Stimulated activated CD4-positive, alpha-beta T cell treated with anti-CD3 and anti-CD28 coated beads, Interleukin-4, amount 100 ng/mL, for 24 hours (primary cell): ENCODE measurements around the gene ADRM1.

Source experiments
- DNase-seq: peaks from one replicate; pipeline ENCODE4 v3.0.0-alpha.2; 2020

ADRM1 gene

DNA sequence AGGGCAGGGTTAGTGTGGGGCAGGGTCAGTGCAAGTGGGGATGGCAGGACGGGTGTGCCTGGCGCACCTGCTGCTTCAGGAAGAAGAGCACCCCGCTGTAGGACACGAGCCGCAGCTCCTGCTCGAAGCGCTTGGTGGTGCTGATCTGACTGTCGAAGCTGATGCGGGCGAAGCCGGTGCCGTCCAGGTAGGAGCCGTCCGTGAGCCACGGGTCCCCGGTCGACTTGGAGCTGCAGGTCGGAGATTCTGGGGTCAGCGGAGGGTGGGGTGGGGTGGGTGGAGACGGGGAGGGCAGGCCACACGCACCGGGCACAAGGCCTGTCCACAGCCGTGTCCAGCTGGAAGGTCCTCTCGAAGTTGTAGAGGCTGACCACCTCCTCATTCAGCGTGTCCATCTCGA is 10.2 kb downstream of the ADRM1 start:
- DNase-seq: no peak

- DNase-seq: no peak
Measured at GRCh38 chr20:62313460-62314338, 10.9 kb downstream of the ADRM1 start.

GRCh38 chr20:62314339-62314638 is 11.5 kb downstream of the ADRM1 start:
- no peak for DNase-seq

DNA sequence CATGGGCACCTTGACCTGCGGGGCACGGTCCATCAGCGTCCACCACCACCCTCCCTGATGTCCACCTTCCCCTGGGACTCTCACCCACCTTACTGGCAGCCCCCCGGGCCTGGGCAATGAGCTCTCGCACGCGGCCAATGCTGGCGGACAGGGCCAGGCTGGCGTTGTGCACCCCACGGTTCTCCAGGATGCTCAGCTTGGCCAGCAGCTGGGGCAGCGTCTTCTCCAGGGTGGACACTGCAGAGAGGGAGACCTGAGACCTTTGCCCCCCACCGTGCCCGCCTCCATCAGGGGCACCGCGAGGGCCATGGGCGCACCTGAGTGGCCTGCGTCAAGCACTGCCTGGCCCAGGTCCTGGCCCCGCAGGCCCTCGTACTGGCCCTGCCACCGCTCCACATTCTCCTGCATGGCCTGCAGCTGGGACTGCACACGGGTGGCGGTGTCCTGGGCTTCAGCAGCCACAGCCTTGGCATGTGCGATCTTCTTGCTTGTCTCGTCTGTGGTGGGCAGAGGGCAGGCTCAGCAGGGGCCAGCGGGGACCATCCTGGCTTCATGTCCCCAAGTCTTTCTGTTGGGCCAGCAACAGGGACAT is 12.0 kb downstream of the ADRM1 start:
- DNase-seq: no peak

DNA sequence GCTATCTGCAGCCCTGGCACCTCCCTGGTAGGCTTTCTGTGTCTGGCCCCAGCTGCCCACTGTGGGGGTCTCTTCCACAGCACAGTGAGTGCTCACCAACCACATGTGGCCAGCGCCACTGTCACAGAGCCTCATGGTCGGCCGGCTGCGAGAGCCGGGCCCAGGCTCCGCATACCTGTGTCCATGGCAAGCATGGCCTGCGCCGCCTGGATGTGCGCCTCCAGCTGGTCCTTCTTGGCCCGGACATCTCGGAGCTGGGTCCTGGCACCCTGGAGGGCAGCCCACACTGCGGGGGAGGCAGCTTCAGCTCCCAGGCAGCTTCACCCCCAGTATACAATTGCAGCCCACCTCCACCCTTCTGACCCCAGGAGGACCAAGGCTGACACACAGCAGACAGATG is 13.0 kb downstream of the ADRM1 start:
- no peak for DNase-seq

DNA sequence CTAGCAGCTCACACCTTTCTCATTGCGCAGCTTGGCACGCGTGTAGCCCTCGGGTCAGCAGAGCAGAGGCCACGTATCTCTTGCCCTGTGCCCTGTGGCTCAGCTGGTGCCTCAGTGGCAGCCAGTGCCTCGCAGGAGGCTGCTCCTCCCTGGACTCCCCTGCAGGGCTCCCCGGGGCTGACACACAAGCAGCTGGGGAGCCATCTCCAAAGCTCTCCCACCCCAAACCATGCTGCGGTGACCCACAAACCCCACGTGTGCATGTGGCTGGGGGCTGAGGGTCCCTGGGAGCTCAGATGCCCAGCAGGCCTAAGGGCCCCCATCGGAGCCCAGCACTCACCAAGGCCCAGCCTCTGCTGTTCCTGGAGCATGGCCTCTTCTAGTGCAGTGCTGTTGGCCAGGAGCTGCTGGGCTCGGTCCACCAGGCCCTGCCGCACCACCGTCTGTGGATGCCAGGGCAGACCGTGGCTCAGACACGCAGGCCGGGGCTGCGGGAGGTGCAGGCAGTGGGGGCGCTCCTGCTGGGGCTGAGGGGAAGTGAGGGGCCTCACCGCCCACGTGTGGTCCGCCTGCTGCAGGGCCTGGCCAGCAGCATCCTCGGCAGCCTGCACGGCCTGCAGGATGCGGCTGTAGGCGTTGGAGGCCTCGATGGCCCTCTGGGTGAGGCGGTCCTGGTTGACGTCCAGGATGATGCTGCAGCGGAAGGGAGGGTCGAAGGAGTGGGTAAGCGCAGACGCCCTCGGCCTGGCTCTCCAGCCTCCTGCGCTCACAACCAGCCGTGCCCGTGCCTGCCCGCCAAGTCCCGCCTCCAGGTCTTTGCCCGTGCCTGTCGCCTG is 13.8 kb downstream of the ADRM1 start:
- DNase-seq: no peak

DNA sequence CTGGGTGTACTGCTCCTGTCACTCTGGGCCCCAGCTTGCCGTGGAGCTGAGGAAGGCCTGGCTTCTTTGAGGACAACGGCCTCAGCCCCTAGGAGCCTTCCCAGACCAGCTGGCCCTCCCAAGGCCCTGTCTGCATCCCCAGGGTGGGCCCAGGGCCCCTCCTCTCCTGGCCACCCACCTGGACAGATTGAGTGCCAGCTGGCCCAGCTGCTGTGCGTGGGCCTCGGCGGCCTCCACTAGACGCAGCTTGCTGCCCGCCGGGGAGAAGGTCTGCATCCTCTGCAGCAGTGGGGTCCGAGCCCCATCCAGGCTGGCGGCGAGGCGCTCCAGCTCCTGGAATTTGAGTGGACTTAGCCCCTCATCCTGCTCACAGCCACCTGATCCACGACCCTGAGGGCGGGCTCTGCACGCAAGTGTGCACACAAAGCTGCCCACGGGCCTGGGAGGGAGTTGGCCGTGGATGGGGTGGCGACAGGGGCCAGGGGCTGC is 14.4 kb downstream of the ADRM1 start:
- DNase-seq: no peak

DNA sequence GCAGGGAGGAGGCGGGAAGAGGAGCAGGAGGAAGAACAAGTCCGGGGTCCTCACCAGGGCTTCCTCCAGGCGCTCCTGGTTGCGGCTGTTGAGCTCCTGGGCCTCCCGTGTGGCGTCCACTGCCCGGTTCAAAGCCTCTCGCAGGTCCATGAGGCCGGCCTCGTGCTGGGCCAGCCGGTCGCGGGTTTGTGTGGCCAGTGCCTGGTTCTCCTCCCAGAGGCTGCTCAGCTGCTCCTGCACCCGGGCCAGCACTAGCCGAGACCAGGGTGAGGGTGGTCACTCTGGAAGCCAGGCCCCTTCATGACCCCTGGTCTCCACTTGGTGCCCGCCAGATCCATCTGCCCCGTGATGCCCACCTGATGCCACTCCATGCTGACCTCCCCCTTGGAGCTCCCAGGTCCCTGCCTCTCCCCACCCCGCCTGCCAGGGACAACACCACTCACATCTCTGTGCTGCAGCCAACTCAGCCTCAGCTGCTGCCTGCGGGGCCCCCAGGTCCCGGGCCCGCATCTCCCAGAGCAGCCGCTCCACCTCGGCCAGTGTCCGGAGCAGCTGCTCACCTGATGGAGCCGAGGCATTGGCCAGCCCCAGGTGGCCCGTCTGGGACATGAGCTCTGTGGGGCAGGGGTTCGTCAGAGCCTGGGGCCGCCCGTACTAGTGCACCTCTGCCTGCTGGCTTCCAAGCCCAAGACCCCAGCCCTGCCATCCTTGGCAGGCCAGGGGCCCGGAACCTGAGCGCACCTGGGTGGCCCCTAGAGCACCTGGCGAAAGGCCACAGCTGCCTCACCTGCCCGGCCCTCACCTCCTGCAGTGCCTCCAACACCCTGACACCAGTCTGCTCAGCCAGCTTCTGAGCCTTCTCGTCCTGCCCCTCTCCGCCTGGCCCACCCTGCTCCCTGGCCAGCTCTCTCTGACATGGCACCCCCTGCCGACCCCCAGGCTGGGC is 15.9 kb downstream of the ADRM1 start:
- DNase-seq: no peak

DNA sequence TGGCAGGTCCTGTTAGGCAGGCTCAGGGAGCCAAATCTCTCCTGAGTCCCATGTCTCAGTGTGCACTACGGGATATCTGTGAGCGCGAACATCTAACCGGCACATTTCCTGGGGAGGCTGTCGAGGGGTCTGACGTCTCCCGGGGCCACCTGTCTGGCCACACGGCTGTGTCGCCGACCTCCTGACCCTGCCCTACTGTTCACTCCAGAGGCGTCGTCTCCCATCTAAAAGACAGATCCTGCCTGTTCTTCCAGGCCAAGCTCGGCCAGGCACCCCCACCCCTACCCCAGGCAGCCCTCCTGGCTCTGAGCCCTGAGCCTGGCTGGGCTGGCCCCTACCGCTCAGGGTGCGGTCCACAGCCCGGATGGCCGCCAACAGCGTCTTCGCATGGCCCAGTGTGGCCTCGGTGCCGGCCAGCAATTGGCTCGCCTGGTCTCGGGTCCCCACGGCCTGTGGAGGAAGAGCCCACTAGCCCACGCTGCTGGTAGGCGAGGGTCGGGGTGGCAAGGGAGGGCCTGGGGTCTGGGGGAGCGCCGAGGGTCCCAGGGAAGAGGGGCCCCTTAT is 16.6 kb downstream of the ADRM1 start:
- no peak for DNase-seq

DNA sequence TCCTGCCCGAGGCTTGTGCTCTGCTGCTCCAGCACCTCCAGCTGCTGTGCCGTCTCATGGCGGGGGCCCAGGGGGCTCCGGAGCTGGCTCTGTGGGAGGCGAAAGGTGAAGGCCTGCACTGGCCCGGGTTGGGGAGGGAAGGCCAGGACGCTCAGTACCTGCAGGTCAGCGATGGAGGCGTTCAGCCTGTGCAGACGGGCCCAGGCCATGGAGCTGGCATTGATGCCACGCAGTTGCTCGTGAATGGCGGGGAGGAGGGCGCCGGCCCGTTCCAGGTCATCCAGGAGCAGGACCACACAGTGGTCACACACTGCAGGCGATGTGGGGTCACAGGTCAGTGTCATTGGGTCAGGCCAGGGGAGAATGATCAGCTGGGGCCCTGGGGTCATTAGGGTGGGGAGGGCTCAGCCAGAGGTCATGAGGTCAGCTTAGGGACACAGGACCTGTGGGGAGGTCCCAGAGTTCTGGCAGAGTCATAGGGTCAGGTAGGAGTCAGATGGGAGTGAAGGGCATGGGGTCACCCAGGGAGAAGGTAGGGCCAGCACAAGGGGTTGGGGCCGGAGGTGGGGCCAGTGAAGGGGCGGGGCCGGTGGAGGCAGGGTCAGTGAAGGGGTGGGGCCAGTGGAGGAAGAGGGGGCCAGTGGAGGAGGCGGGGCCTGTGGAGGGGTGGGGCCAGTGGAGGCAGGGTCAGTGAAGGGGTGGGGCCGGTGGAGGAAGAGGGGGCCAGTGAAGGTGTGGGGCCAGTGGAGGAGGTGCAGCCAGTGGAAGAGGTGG is 18.0 kb downstream of the ADRM1 start:
- no peak for DNase-seq

- DNase-seq: no peak
Measured at GRCh38 chr20:62321521-62321948, 18.7 kb downstream of the ADRM1 start.

GRCh38 chr20:62321975-62322374 is 19.2 kb downstream of the ADRM1 start:
- no peak for DNase-seq

GRCh38 chr20:62322492-62323041 is 19.8 kb downstream of the ADRM1 start:
- DNase-seq: no peak

DNA sequence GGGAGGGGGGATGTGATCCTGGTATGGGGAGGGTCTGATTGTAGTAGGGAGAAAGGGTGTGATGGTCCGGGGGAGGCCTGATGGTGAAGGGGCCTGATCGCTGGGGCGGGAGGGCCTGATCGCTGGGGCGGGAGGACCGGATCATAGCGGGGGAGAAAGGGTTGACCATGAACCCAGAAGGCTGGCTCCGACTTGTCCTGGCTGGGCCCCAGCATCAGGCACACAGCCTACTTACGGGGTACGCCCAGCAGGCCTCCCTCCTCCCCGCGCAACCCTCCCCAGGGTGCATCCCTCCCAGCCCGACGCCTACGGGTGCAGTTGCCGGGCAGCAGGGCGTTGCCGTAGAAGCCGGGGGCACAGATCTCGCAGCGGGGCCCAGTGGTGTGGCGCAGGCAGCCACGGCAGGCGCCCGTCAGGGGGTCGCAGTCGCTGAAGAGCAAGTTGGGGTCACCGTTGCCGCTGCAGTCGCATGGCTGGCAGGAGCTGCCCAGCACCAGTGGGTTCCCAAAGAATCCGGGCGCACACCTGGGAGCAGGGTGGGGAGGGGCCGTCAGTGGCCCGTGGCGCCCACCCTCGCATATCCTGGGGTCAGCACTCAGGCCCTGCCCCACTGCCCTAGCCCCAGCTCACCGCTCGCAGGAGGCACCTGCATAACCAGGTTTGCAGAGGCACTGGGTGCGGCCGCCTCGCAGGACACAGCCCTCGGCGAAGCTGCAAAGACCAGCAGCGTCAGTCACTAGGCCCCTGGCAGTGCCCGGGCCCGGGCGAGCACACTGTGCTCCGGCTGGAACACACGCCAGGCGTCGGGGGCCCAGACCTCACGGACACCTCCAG is 20.6 kb downstream of the ADRM1 start:
- no peak for DNase-seq

DNA sequence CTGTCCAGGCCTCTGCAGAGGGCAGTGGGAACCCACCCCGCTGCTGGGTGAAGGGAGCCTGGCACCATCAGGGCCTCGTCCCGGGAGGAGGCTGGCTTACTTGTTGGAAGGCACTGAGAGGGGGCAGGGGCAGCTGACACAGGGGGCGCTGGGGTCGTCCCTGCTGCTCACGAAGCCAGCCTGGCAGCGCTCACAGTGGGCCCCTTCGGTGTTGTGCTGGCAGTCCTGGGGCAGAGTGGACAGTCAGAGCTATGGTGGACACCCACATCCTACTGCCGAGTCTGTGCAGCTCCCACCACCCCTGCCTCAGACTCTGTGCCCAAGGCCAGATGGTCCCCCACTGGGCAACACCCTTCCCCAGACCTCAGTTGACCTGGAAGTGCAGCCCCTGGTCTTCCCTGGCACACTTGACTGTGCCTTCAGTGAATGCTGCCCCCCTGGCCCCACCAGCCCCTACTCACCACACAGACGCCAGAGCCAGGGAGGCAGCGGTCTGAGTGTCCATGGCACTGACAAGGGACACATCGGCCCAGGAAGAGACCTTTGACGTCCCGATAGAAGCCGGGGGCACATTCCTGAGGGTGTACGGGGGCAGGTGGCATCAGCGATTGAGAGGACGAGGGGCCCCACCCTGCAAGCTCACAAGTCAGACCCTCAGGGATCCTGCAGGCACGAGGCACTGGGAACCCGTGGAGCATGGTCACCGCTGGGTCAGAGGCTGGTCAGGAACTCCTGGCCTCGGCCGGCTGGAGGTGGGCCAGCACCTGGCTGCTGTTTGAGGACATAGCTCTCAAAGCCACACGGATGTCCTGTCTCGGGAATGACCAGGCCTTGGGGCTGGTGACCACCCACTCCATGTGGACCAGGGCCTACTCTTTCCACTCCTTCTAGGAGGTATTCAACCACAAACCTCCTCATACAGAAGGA is 21.4 kb downstream of the ADRM1 start:
- DNase-seq: no peak

- DNase-seq: no peak
Measured at GRCh38 chr20:62325172-62325905, 22.5 kb downstream of the ADRM1 start.

DNA sequence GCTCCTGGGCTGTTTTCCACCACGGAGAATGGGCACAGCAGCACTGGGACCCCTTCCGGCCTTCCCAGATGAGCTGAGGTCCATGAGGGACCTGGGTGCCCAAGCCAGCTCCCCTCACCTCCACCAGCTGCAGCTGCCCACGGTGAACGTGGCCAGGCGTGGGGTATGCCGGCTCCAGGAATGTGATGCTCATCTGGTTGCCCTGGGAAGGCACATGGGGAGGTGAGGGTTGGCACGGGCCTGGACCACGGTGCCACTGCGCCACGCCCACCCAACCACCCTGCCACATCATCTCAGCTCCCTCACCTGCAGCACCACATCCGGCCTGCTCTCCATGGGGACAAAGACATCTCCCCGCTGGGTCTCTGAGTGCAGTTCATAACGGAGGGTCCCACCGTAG is 23.8 kb downstream of the ADRM1 start:
- no peak for DNase-seq
